Type B pancreatic cell (in vitro differentiated cells): ENCODE data around the gene PON2. TPM values are rescaled to one million over a fixed set of nuclear protein-coding genes. Genes with fewer than 3 reads are reported as not detected.
A peak's percentile ranks its signal among the peaks of the same experiment; 100 is the strongest.

Source experiments
- DNase-seq: peaks from one replicate; pipeline ENCODE4 v3.0.0; 2021; ENCODE audit warnings: mixed read lengths; ENCODE audit not compliant: unreplicated experiment; ENCODE audit errors: extremely low spot score
- H3K27ac Mint-ChIP-seq: 2 replicates; pipeline ENCODE4 v1.8.0; 2021; ENCODE audit warnings: mild to moderate bottlenecking, mixed read lengths
- H3K27me3 Mint-ChIP-seq: 2 replicates; pipeline ENCODE4 v1.8.0; 2021; ENCODE audit warnings: mixed read lengths
- H3K36me3 Mint-ChIP-seq: 2 replicates; pipeline ENCODE4 v1.8.0; 2021; ENCODE audit warnings: mixed read lengths
- H3K4me1 Mint-ChIP-seq: one replicate; pipeline ENCODE4 v1.8.0; 2021; ENCODE audit warnings: mixed read lengths; ENCODE audit not compliant: unreplicated experiment
- H3K4me3 Mint-ChIP-seq: 2 replicates; pipeline ENCODE4 v1.8.0; 2021; ENCODE audit warnings: mild to moderate bottlenecking, mixed read lengths
- H3K9me3 Mint-ChIP-seq: 2 replicates; pipeline ENCODE4 v1.8.0; 2021; ENCODE audit warnings: mixed read lengths
- CTCF ChIP-seq: fragments of 200-600 bp; sonication (generic); conservative IDR thresholded peaks from 2 replicates; pipeline ENCODE4 v1.5.0; 2021; ENCODE audit warnings: antibody characterized with exemption, mild to moderate bottlenecking
- total RNA-seq: library from RNA; stranded (reverse); gene quantifications from 2 replicates; pipeline ENCODE4 v1.2.1, GENCODE V29; 2021; ENCODE audit warnings: low replicate concordance

PON2 gene
- total RNA-seq, 1 donor from 2014 or later, result 79.2 TPM

GRCh38 chr7:95478272-95479037 is 43.6 kb upstream of the PON2 start:
- H3K9me3 Mint-ChIP-seq, result no peaks in the 10 kb centered on the region
- no peaks in the 10 kb centered on the region for H3K27me3 Mint-ChIP-seq
- peak overlapping the region; percentile 44 for H3K27ac Mint-ChIP-seq
- no peak for DNase-seq
- H3K4me1 Mint-ChIP-seq, result peaks cover 26% of the 10 kb centered on the region
- no peaks in the 10 kb centered on the region for H3K36me3 Mint-ChIP-seq
- peak overlapping the region; percentile 65 for H3K4me3 Mint-ChIP-seq
- TF ChIP-seq CTCF, result peak; percentile 47

GRCh38 chr7:95476904-95477594 is 42.2 kb upstream of the PON2 start:
- DNase-seq, result no peak
- peak; percentile 94 for TF ChIP-seq CTCF
- Mint-ChIP-seq H3K4me3 (peak overlapping the region; percentile 38), H3K27ac (no peak overlapping the region), H3K36me3 (no peaks in the 10 kb centered on the region), H3K27me3 (no peaks in the 10 kb centered on the region), H3K4me1 (peaks cover 38% of the 10 kb centered on the region), H3K9me3 (no peaks in the 10 kb centered on the region)

- H3K27ac Mint-ChIP-seq, result no peak overlapping the region
- H3K27me3 Mint-ChIP-seq, result no peaks in the 10 kb centered on the region
- peaks cover 43% of the 10 kb centered on the region for H3K4me1 Mint-ChIP-seq
- no peak for DNase-seq
- H3K4me3 Mint-ChIP-seq, result no peak overlapping the region
- no peak for TF ChIP-seq CTCF
- no peaks in the 10 kb centered on the region for H3K9me3 Mint-ChIP-seq
- no peaks in the 10 kb centered on the region for H3K36me3 Mint-ChIP-seq
Measured at GRCh38 chr7:95476072-95476847, 41.4 kb upstream of the PON2 start.

GRCh38 chr7:95473276-95473985 is 38.6 kb upstream of the PON2 start:
- Mint-ChIP-seq H3K27ac (no peak overlapping the region), H3K27me3 (no peaks in the 10 kb centered on the region), H3K9me3 (no peaks in the 10 kb centered on the region), H3K4me3 (no peak overlapping the region), H3K4me1 (peaks cover 58% of the 10 kb centered on the region), H3K36me3 (no peaks in the 10 kb centered on the region)
- no peak for TF ChIP-seq CTCF
- DNase-seq, result no peak

- Mint-ChIP-seq H3K27ac (no peak overlapping the region), H3K36me3 (no peaks in the 10 kb centered on the region), H3K27me3 (no peaks in the 10 kb centered on the region), H3K4me1 (peaks cover 51% of the 10 kb centered on the region), H3K4me3 (peak overlapping the region; percentile 23), H3K9me3 (no peaks in the 10 kb centered on the region)
- no peak for TF ChIP-seq CTCF
- DNase-seq, result no peak
Measured at GRCh38 chr7:95472581-95473161, 37.8 kb upstream of the PON2 start.
